Loucy (cell line): ENCODE data around the gene ZFR2.

Source experiments
- H2AFZ ChIP-seq: fragments of 200-600 bp; sonication (generic); 2 replicates; pipeline ENCODE4 v1.6.0; 2016; ENCODE audit warnings: antibody characterized with exemption, mild to moderate bottlenecking, low read length, moderate library complexity
- H3F3A ChIP-seq: fragments of 200-600 bp; 2 replicates; pipeline ENCODE4 v1.6.0; 2016; ENCODE audit warnings: antibody characterized with exemption, low read depth, mild to moderate bottlenecking
- H3K27me3 ChIP-seq: fragments of 200-600 bp; sonication (generic); 2 replicates; pipeline ENCODE4 v1.6.1; 2014; ENCODE audit warnings: low read length, mild to moderate bottlenecking; ENCODE audit not compliant: insufficient read depth, poor library complexity, severe bottlenecking
- H3K36me3 ChIP-seq: fragments of 200-600 bp; sonication (generic); 2 replicates; pipeline ENCODE4 v1.6.1; 2016; ENCODE audit warnings: low read length; ENCODE audit not compliant: insufficient read depth
- H3K4me1 ChIP-seq: fragments of 200-600 bp; sonication (generic); 2 replicates; pipeline ENCODE4 v1.5.1; 2014; ENCODE audit warnings: low read length, mild to moderate bottlenecking; ENCODE audit not compliant: insufficient read depth, poor library complexity, severe bottlenecking
- H3K4me2 ChIP-seq: fragments of 200-600 bp; sonication (generic); 2 replicates; pipeline ENCODE4 v1.6.0; 2014; ENCODE audit warnings: antibody characterized with exemption, low read length, low read depth, mild to moderate bottlenecking; ENCODE audit not compliant: poor library complexity, severe bottlenecking
- H3K4me3 ChIP-seq: fragments of 200-600 bp; sonication (generic); 2 replicates; pipeline ENCODE4 v1.5.1; 2014; ENCODE audit warnings: low read length, mild to moderate bottlenecking, mixed read lengths; ENCODE audit not compliant: poor library complexity, severe bottlenecking
- H3K79me2 ChIP-seq: fragments of 200-600 bp; sonication (generic); 2 replicates; pipeline ENCODE4 v1.6.1; 2014; ENCODE audit warnings: low read length; ENCODE audit not compliant: insufficient read depth
- H3K9ac ChIP-seq: fragments of 200-600 bp; sonication (generic); 2 replicates; pipeline ENCODE4 v1.6.0; 2014; ENCODE audit warnings: mild to moderate bottlenecking, low read depth, low read length, moderate library complexity; ENCODE audit not compliant: poor library complexity, severe bottlenecking
- H3K9me2 ChIP-seq: fragments of 200-600 bp; sonication (generic); replicated peaks from 2 replicates; pipeline ENCODE4 v1.6.1; 2016; ENCODE audit warnings: low read depth, low read length, mixed read lengths
- H3K9me3 ChIP-seq: fragments of 200-600 bp; sonication (generic); 2 replicates; pipeline ENCODE4 v1.6.1; 2014; ENCODE audit warnings: mild to moderate bottlenecking, antibody characterized with exemption, low read length, low read depth; ENCODE audit not compliant: insufficient read depth
- H4K20me1 ChIP-seq: fragments of 200-600 bp; sonication (generic); 2 replicates; pipeline ENCODE4 v1.6.0; 2014; ENCODE audit warnings: antibody characterized with exemption, low read length, mild to moderate bottlenecking; ENCODE audit not compliant: insufficient read depth, poor library complexity, severe bottlenecking
- CTCF ChIP-seq: fragments of 200-600 bp; sonication (generic); conservative IDR thresholded peaks from 2 replicates; pipeline ENCODE4 v1.5.1; 2014; ENCODE audit warnings: mild to moderate bottlenecking, antibody characterized with exemption, low read length
- EZH2phosphoT487 ChIP-seq: fragments of 200-600 bp; IDR thresholded peaks from 2 replicates; pipeline ENCODE4 v1.6.1; 2018; ENCODE audit warnings: antibody characterized with exemption, mild to moderate bottlenecking, moderate library complexity, borderline replicate concordance

The ZFR2 gene

GRCh38 chr19:3837922-3838321 is 30.9 kb downstream of the ZFR2 start:
- H3F3A ChIP-seq: no peaks in the 10 kb centered on the region
- no peaks in the 10 kb centered on the region for H3K36me3 ChIP-seq
- no peak overlapping the region for H3K4me2 ChIP-seq
- H3K9ac ChIP-seq: no peak overlapping the region
- H3K9me3 ChIP-seq: no peaks in the 10 kb centered on the region
- H3K27me3 ChIP-seq: no peaks in the 10 kb centered on the region
- H3K9me2 ChIP-seq: no peaks in the 10 kb centered on the region
- H2AFZ ChIP-seq: no peak overlapping the region
- no peak overlapping the region for H3K4me3 ChIP-seq
- H4K20me1 ChIP-seq: no peaks in the 10 kb centered on the region
- H3K4me1 ChIP-seq: no peaks in the 10 kb centered on the region
- no peaks in the 10 kb centered on the region for H3K79me2 ChIP-seq
- TF ChIP-seq EZH2phosphoT487 (no peak), CTCF (no peak)

- no peaks in the 10 kb centered on the region for H3K9me3 ChIP-seq
- H3K79me2 ChIP-seq: no peaks in the 10 kb centered on the region
- H3K36me3 ChIP-seq: no peaks in the 10 kb centered on the region
- no peaks in the 10 kb centered on the region for H3F3A ChIP-seq
- H4K20me1 ChIP-seq: no peaks in the 10 kb centered on the region
- H3K4me3 ChIP-seq: no peak overlapping the region
- H3K4me1 ChIP-seq: no peaks in the 10 kb centered on the region
- no peak overlapping the region for H3K4me2 ChIP-seq
- no peak overlapping the region for H2AFZ ChIP-seq
- TF ChIP-seq EZH2phosphoT487 (no peak), CTCF (no peak)
- H3K9ac ChIP-seq: no peak overlapping the region
- H3K27me3 ChIP-seq: no peaks in the 10 kb centered on the region
- H3K9me2 ChIP-seq: no peaks in the 10 kb centered on the region
These were observed 31.5 kb downstream of the ZFR2 start for GRCh38 chr19:3837332-3837731.

- no peaks in the 10 kb centered on the region for H3F3A ChIP-seq
- H3K4me3 ChIP-seq: no peak overlapping the region
- H3K9me2 ChIP-seq: no peaks in the 10 kb centered on the region
- H2AFZ ChIP-seq: no peak overlapping the region
- no peak overlapping the region for H3K4me2 ChIP-seq
- H3K36me3 ChIP-seq: no peaks in the 10 kb centered on the region
- H4K20me1 ChIP-seq: no peaks in the 10 kb centered on the region
- no peaks in the 10 kb centered on the region for H3K79me2 ChIP-seq
- H3K4me1 ChIP-seq: no peaks in the 10 kb centered on the region
- TF ChIP-seq CTCF (no peak), EZH2phosphoT487 (no peak)
- no peak overlapping the region for H3K9ac ChIP-seq
- H3K9me3 ChIP-seq: no peaks in the 10 kb centered on the region
- no peaks in the 10 kb centered on the region for H3K27me3 ChIP-seq
These were observed 32.0 kb downstream of the ZFR2 start for GRCh38 chr19:3836887-3837286.
